CD4-positive, alpha-beta T cell treated with Interleukin-21 for 1 hour (primary cell): Measurements from ENCODE around the gene LGALS4.
"Not testable (repeated sequence)": the region's sequence is repeated elsewhere in the genome, so short reads cannot be mapped to it uniquely, and the experiment has no call there.

Experiments
- DNase-seq: peaks from one replicate; pipeline ENCODE4 v3.0.0-alpha.2; 2020

LGALS4 gene

DNA sequence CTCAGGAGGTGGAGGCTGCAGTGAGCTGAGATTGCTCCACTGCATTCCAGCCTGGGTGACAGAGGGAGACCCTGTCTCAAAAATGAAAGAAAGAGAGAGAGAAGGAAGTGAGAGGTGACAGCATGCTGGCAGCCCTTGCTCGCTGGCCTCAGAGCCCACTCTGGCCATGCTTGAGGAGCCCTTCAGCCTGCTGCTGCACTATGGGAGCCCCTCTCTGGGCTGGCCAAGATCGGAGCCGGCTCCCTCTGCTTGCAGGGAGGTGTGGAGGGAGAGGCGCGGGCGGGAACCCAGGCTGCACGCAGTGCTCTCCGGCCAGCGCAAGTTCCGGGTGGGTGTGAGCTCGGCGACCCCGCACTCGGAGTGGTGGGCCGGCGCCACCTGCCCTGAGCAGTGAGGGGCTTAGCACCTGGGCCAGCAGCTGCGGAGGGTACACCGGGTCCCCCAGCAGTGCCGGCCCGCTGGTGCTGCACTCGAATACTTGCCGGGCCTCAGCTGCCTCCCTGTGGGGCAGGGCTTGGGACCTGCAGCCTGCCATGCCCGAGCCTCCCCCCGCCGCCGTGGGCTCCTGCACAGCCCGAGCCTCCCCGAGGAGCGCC, 8.6 kb upstream of the LGALS4 start:
- DNase-seq, result not testable (repeated sequence)

DNA sequence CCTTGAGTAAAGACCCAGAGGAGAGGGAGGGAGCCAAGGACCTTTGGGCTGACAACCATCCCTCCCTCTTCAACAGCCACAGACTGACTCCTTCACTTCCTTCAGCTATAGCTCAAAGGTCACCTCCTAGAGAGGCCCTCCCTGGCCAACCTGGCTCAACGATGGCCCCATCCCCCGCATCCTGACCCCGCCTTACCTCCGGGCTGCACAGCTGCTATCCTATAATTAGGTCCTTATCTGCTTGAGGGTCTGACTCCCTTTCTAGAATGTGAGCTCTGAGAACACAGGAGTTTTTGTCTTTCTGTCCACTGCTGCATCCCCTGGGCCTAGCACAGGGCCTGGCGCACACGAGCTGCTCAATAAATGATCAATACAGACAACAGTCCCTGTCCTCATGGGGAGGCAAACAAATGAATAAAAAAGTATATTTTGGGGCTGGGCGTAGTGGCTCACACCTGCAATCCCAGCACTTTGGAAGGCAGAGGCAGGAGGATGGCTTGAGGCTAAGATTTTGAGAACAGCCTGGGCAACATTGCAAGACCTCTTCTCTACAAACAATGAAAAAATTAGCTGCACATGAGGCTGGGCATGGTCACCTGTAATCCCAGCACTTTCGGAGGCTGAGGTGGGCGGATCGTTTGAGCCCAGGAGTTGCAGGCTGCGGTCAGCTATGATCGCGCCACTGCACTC, 6.6 kb upstream of the LGALS4 start:
- no peak for DNase-seq

DNA sequence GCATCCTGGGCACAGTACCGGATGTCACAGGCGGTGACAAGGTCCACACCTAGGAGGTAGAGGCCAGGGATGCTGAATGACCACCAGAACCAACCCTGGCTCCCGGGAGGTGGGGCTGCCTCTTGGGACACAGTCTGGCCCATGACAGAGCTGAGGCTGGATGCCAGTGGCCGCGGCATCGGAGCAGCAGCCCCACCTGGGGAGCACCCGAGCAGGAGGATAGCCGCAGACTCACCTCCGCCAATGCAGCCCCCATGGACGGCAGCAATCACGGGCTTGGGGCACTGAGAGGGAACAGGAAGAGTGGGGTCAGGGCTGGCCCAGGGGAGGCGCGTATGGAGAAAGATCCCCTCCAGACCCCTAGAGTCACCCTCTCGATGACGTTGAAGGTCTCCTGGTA, 4.3 kb upstream of the LGALS4 start:
- no peak for DNase-seq

DNA sequence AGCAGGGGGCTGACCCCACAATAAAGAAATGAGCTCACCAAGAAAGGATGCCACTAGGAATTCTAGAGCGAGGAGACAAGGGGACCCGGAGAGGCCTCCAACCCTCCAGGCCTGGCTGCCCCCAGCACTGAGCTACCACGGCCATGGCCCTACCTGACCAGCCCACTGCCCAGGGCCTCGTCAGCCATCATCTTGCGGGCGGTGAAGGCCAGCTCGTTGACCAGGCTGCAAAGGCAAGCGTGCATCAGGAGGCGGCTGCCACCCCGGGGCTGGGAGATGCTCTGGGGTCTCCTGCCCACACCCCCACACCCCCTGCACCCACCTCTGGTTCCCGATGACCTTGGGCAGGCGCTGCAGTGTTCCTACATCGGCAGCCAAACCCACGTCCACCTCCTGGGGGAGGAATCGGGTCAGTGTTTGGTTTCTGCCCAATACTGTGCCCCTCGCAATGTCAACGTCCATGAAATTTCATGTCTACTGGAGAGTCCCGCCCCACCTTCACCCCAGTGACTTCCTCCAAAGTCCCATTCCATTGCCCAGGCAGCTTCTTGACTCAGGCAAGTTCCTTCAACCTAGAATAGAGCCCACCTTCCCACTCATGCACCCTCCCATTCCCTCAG, 3.5 kb upstream of the LGALS4 start:
- DNase-seq, result no peak

DNA sequence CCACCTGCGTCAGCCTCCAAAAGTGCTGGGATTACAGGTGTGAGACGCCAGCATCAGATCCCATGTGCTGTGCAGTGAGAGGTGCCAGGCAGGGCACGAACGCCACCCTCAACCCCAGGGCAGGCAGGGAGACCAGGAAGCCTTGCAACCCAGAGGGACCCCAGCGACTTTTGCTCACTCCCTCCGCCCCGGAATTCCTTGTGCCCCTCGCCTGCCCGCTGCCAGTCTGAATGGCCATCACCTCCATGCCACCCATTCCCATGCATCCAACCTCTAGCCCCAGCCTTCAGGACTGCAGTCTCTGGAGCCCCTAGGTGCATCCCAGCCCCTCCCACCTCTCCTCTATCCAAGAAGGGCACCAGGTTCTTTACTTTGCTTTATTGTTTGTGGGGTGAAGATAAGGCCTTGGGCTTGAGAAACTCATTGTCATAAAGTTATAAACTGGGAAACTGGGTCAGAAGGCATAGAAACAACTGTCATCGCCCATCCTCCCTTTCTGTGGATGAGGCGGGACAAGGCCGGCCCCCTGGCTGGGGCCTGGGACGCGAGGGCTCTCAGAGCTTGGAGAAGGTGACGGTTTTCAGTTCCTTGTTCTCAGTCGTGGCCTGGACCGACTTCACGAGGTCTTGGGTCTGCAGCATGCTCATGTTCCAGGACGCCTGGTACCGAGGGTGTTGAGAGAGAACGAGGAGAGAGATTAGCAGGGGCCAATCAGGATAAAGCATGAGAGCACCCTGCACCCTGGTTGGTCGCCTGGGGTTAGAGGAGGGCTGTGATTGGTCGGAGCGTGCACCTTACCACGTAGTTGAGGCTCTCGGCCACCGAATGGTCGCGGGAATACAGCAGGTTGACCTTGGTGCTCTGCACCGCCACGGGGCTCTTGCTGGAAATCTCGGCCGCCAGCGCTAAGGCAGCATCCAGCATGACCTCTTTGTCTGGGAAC, 2.6 kb upstream of the LGALS4 start:
- DNase-seq, result no peak

DNA sequence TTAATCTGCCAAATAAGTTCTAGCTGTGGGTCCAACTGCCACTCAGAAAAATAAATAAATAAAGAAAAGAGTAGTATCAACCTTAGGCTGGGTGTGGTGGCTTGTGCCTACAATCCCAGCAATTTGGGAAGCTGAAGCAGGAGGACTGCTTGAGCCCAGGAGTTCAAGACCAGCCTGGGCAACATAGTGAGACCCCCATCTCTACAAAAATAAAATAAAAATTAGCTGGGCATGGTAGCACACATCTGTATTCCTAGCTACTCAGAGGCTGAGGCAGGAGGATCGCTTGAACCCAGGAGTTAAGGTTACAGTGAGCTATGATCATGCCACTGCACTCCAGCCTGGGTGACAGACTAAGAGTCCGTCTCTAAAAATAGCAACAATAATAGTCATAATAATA, 1.2 kb upstream of the LGALS4 start:
- DNase-seq, result not testable (repeated sequence)

DNA sequence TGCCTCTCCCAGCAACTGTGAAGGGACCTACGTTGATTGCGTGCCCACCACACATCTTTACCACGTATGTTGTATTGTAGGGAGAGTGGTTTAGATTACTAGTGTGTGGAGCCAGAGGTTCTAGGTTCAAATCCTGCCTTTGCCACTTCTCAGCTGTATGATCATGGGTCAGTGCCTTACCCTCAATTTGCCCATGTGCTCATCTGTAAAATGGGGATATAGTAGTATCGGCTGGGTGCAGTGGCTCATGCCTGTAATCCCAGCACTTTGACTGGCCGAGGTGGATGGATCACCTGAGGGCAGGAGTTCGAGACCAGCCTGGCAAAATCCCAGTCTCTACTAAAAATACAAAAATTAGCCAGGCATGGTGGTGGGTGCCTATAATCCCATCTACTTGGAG, 578 bp upstream of the LGALS4 start:
- no peak for DNase-seq

DNA sequence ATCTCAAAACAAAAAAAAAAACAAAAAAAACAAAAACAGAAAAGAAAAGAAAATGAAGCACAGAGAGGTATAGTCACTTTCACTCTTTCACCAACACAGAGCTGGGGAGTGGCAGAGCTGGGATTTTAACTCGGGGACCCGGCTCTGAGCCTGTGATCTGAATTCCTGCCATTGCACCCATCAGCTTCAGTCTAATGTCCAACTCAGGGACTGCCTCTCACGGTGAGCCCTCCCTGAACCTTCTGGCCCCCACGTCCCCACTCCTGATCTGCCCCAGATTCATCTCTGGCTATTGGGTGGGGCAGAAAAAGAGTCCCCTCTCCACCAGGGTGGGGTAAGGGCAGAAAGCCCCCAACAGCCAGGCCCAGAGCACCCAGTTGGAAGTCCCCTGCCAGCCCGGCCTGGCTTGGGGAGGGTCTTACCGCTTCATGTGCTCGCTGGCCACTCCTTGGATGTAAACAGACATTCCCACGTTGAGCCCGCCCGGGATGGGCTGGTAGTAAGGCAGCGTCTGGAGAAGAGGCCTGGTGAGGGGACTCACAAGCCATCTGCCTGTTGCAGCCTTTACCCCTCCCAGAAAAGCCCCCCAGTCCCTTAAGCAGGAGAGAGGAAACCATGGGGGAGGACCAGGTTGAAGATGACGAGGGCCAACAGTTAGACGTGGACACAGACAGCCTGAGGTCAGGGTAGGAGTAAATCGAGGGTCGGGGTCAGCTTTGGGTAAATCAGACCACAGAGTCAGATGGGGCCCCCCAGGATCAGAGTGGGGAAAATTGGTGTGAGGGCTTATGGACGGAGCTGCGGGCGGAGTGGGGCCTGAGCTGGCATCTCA, 520 bp downstream of the LGALS4 start:
- no peak for DNase-seq

DNA sequence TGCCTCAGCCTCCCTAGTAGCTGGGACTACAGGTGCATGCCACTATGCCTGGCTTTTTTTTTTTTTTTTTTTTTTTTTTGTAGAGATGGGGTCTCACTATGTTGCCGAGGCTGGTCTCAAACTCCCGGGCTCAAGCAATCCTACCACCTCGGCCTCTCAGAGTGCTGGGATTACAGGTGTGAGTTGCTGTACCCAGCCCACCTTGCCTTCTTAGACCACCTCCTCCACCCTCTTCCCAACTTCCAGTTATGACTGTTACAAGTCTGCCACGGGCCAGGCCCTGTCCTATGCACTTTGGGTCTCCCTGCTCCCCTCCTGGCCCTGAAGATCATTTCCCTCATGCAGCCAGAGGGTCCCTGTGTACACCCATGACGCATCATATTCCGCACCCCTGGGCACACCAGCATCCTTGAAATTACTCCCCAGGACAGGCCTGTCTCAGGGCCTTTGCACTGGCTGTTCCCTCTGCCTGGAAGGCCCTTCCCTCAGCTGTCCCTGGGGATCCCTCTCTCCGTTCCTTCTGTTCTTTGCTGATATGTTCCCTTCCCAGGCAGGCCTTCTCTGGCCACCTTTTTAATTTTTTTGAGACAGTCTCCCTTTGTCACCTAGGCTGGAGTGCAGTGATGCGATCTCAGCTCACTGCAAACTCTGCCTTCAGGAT, 3.0 kb downstream of the LGALS4 start:
- DNase-seq, result no peak

DNA sequence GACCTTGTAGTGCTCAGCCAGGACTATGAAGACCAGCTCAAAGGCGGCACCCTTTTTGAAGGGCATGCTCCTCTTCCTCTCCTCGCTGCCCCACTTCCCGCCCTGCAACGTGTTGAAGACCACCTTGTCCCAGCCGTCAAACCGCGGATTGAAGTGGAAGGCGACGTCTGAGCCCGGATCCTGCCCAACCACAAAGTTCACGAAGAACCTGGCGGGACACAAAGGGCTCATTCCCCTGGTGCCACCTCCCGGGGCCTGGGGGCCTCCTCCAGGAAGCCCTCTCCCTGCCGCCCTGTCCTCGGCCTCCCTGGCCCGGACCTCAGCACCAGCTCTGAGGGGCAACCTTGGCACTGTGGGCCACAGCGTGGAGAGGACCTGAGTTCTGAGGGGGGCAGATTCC, 4.0 kb downstream of the LGALS4 start:
- DNase-seq, result no peak

DNA sequence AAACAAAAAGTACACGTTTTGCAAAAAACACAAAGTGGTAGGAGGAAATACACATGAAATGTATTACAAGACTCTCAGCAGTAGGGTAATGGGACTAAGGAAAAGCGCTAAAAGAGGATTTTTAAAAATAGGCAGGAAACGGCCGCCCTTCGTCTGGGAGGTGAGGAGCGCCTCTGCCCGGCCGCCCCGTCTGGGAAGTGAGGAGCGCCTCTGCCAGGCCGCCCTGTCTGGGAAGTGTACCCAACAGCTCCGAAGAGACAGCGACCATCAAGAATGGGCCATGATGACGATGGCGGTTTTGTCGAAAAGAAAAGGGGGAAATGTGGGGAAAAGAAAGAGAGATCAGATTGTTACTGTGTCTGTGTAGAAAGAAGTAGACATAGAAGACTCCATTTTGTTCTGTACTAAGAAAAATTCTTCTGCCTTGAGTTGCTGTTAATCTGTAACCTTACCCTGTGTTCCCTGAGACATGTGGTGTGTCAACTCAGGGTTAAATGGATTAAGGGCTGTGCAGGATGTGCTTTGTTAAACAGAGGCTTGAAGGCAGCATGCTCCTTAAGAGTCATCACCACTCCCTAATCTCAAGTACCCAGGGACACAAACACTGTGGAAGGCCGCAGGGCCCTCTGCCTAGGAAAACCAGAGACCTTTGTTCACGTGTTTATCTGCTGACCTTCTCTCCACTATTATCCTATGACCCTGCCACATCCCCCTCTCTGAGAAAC, 5.2 kb downstream of the LGALS4 start:
- DNase-seq, result not testable (repeated sequence)

DNA sequence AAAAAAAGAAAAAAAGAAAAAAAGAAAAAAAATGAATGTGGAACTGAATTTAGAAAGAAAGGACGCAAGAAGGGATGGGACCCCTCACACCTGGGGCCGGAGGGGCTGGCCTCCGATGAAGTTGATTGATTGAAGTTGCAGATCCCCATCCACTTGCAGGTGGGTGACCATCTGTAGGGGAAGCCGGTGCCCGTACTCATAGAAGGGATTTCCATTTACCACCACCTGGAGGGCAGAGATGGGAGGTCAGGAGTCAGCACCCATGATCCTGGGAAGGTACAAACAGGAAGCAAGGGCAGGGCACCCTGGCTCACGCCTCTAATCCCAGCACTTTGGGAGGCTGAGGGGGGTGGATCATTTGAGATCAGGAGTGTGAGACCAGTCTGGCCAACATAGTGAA, 6.4 kb downstream of the LGALS4 start:
- no peak for DNase-seq

DNA sequence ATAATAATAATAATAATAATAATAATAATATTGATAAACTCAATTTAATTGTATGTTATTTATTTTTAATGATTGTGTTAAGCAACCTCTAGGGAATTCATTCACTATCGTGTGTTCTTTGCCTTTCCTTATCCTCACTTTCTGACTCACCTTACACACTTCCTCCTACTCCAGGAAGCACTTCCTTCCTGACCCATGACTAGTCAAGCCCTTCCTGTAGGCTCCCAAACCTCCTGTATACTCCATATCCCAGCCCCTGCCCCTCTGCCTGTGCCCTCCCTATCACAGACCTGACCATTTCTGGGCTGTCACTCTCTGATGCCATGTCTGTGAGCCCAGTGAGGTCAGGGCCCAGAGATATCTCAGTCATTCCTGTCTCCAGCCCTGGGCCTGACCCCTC, 7.6 kb downstream of the LGALS4 start:
- DNase-seq, result no peak

DNA sequence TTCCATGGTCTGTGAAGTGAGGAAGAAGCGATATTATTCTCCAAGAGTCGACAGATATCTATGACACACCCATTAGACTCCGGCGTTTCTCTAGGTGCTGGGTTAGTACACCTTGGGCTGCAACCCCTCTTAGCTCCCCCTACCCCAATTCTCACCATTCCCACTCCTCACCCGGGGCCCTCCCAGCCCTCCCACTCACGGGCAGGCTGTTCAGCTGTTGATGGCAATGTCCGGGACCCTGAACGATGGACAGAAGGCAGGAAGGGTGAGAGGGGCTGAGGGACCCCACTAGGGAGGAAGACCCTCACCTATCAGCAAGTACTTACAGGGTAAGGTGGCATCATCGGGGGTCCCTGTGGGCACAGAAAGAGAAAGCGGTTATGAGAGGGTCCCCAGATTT, 9.2 kb downstream of the LGALS4 start:
- DNase-seq, result no peak

DNA sequence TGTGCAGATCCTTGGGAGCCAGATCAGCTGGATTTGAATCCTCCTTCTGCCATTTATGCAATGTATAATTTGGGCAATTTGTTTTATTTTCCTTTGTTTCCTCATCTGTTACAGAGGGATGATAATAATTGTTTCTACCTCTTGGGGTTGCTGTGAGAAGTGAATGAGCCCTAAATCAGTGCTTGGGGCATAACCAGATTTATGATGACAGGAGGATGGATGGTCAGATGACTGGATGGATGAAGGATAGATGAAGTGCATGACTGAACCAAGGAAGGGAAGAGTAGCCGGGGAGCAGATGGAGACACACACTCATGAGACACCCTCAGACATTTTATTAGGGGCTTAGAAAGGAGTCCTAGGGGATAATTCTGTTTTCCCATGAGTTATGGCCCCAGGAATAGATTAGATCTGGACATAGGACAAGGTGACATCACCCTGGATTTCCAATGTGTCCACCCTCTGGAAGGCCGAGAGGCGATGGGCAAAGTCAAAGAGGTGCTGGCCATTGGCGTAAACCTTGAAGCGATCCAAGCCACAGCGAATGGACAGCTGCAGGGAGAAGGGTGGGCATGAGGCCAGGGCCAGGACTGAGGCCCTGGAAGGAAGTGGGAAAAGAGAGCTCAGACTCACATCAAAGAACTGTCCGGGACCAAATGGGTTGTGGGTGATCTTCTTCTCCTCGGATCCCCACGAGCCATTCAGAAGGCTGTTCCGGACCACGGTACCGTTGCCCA, 11.2 kb downstream of the LGALS4 start:
- DNase-seq, result no peak

DNA sequence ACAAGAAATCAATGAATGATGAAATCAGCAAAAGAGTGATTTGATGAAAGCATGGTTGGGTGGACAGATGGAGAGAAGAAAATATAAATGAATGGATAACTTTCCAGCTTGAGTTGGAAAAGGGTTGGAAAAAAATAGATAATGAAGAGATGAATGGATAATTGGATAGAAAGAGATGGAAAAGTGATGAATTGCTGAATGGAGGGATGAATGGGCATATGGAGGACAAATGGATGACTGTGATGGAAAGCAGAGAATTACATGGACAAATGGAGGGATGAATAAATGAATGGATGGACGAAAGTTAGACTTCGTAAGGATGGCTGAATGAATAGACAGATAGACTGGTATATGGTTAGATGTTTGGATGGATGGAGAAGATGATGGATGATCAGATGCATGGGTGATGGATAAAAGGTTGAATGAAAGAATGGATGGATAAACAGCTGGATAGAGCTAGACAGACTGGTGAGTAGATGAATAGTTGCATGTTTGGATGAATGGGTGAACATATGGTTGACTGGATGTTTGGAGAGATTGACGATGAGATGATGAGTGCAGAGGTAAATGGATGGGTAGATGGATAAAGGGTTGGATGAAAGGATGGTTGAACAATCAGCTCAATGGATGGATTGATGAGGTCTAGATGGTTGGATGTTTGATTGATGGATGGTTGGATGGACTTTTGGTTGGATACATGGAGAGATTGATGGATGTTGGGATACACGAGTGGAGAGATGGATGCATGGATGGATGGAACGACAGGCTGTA, 12.0 kb downstream of the LGALS4 start:
- DNase-seq, result no peak

DNA sequence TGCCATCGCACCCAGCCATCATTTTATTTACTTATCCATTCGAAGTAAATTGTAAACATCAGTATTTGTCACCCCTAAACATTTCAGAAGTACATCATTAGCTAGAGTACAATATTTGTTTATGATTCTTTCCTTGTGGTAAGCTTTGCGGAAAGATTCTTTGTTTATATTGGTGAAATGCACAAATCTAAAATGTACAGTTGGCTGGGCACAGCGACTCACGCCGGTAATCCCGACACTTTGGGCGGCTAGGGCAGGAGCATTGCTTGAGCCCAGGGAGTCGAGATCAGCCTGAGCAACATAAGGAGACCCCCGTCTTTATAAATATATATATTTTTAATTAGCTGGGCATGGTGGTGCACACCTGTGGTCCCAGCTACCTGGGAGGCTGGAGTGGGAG, 13.6 kb downstream of the LGALS4 start:
- no peak for DNase-seq

DNA sequence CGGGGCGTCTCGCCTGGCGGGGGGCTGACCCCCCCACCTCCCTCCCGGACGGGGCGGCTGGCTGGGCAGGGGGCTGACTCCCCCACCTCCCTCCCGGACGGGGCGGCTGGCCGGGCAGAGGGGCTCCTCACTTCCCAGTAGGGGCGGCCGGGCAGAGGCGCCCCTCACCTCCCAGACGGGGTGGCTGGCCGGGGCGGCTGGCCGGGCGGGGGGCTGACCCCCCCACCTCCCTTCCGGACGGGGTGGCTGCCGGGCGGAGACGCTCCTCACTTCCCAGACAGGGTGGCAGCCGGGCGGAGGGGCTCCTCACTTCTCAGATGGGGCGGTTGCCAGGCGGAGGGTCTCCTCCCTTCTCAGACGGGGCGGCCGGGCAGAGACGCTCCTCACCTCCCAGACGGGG, 15.0 kb downstream of the LGALS4 start:
- DNase-seq, result not testable (repeated sequence)

DNA sequence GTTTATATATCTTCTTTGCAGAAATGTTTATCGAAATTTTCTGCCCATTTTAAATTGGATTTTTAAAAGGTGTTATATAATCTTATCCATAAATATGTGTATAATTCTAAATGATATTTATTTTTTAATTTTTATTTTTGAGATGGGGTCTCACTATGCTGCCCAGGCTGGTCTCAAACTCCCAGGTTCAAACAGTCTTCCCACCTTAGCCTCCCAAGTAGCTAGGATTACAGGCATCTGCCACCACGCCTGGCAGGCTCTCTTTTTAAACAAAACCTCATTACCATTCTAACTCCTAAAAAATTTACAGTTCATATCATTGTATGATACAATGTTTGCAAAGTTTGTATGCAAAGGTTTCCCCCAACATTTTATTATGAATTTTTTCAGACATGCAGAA, 16.6 kb downstream of the LGALS4 start:
- DNase-seq, result no peak

DNA sequence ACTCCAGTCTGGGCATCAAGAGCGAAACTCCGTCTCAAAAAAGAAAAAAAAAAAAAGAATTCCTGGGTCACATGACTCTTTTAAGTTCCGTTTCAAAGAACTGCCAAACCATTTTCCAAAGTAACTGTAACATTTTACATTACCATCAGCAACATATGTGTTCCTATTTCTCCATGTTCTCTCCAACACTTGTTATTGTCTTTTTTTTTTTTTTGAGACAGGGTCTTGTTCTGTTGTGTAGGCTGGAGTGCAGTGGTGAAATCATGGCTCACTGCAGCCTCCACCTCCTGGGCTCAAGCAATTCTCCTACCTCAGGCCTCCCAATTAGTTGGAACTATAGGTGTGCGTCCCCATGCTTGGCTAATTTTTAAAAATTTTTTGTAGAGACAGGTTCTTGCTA, 17.2 kb downstream of the LGALS4 start:
- DNase-seq, result no peak
